HG03354 (cell line): ENCODE results near the gene COL4A4.
"Not testable (repeated sequence)": the region's sequence is repeated elsewhere in the genome, so short reads cannot be mapped to it uniquely, and the experiment has no call there.

Experiments used
- ATAC-seq: cut with Tn5 transposase; IDR thresholded peaks from one replicate; pipeline ENCODE4 v1.9.1; 2021; ENCODE audit warnings: mild to moderate bottlenecking; ENCODE audit not compliant: unreplicated experiment, poor library complexity, severe bottlenecking

The COL4A4 gene

DNA sequence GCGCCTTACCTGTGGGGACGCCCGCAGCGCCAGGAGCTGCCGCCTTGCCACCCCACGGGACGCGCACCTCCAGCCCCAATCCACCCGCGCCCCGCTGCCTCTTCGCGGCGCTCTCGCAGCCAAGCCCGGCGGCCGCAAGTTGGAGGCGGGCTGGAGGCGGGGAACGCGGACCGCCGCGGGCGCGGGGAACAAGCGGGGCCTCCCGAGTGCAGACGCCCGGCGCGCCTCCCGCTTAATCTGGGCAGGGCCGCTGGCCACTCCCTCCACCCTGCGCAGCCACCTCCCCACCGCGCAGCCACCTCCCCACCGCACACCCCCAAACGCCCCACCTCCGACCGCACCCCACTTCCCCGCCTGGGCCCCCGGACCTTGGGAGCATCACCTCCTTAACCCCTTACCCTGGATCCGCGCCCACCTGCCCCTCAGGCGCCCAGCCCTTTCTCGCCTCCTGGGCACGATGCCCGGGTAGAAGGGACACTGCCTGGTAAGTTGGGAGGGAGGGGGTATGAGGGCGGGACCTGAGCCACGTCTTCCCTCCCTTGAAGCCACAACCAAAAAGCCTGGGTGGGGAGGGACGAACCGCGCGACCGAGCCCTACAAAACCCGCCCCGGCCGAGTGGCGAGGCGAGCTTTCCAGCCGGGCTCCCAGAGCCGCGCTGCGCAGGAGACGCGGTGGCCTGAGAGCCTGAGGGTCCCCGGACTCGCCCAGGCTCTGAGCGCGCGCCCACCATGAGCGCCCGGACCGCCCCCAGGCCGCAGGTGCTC lies at the start of gene COL4A4, which contains the start of gene COL4A3:
Gene COL4A4, minus strand, starts transcription at position 208 of the 765 bp plus-strand sequence. CDS start 16,722 bp downstream, outside the sequence.
Gene COL4A3, plus strand, starts transcription at position 627 of the 765 bp plus-strand sequence. Its CDS starts 103 bp downstream, at position 730.
- peak; percentile 57 for ATAC-seq

- no peak for ATAC-seq
These were observed 43.6 kb upstream of the COL4A4 start for GRCh38 chr2:227207573-227207972.

DNA sequence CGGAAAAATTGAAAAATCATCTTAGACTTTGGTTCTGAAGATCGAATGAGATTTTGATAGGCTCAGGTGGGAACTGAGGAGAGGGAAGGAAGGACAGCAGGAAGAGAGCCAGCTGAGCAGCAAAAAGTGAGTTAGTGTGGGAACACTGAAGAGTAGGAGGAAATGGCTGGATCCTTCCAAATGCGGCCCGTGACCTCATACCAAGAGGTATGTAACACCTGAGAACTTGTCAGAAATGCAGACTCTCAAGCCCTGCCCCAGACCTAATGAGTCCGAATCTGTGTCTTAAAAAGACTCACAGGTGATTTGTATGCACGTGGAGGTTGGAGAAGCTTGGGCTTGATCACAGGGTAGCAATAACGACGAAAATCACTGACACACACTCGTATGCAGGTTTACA lies 42.4 kb upstream of the COL4A4 start:
- ATAC-seq = no peak

- ATAC-seq = no peak
These were observed 41.7 kb upstream of the COL4A4 start for GRCh38 chr2:227205701-227206100.

- no peak for ATAC-seq
These were observed 40.4 kb upstream of the COL4A4 start for GRCh38 chr2:227204452-227204851.

GRCh38 chr2:227201771-227202170 lies 37.8 kb upstream of the COL4A4 start:
- ATAC-seq = no peak

- no peak for ATAC-seq
These were observed 34.9 kb upstream of the COL4A4 start for GRCh38 chr2:227198866-227199265.

DNA sequence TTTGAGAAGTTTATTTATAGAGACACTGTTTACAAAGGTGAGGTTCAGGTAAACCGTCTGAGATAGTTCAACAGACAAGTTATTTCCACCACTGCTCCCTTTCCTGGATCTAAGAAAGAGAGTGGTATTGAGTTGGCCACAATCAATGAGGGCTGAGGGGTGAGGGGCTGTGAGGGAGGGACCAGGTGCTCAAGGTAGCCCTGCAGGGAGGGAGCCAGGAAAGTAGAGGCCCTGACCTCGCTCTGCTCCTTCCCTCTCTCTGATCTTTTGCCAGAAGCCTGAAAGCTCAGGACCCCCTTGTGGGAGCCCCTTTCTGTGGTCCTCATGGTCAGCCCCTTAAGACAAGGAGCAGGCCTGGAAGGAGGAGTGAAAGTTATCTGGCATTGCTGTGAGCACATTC lies 30.2 kb upstream of the COL4A4 start:
- ATAC-seq = no peak

- no peak for ATAC-seq
These were observed 28.5 kb upstream of the COL4A4 start for GRCh38 chr2:227192491-227192890.

GRCh38 chr2:227191367-227191766 lies 27.4 kb upstream of the COL4A4 start:
- ATAC-seq = no peak

DNA sequence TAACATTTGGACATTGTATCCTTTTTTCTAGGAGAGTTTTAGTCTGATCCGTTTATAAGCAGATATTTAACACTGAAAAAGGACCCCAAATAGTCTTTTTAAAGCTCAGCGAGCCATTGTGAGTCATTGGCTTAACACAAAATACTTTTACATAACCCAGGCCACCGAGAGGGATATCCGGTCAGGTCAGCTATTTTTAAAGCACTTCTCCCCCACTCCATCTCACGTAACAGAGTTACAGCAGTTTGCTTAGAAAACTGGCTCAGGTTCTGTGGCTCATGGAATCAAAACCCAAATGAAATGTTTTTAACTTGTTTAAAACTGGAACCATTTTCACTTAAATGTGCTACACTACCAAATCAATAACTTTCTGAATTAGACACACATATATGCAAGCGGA lies 24.3 kb upstream of the COL4A4 start:
- peak; percentile 69 for ATAC-seq

GRCh38 chr2:227186751-227187150 lies 22.7 kb upstream of the COL4A4 start:
- ATAC-seq = no peak

- ATAC-seq = no peak
These were observed 21.7 kb upstream of the COL4A4 start for GRCh38 chr2:227185615-227186232.

DNA sequence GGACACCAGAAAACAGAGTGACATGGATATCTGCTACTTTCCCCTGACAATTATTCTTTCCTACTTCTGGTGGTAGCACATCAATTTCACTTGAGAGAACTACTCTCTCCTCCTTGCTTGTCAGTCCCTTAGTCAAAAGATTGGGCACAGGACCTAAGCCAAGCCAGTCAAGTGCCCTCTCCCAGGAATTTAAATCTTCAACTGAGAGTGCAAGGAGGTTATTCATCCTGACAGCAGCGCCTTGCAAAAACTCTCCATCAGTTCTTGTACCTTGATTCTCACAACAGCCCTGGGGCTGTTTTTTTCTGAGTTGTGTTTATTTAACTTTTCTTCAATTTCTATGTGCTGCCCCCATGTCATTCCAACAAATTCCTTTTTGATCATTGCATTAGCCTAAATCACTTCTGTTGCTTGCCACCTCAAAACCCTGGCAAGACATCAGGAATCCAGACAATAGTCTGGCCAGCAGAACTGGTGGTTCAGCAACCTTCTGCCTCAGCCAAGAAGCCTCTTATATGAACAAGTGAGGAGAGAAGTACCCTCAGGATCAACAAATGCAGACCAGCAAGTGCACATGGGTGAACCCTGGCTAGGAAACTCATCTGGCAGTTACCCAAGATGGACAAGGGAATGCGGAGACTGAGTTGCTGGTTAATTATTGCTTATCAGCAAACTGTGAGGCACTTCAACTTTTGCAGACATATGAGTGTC lies 19.8 kb upstream of the COL4A4 start:
- no peak for ATAC-seq

GRCh38 chr2:227182765-227183164 lies 18.8 kb upstream of the COL4A4 start:
- ATAC-seq = no peak

- ATAC-seq = no peak
These were observed 16.8 kb upstream of the COL4A4 start for GRCh38 chr2:227180770-227181169.

GRCh38 chr2:227179988-227180685 lies 16.1 kb upstream of the COL4A4 start:
- ATAC-seq = no peak

DNA sequence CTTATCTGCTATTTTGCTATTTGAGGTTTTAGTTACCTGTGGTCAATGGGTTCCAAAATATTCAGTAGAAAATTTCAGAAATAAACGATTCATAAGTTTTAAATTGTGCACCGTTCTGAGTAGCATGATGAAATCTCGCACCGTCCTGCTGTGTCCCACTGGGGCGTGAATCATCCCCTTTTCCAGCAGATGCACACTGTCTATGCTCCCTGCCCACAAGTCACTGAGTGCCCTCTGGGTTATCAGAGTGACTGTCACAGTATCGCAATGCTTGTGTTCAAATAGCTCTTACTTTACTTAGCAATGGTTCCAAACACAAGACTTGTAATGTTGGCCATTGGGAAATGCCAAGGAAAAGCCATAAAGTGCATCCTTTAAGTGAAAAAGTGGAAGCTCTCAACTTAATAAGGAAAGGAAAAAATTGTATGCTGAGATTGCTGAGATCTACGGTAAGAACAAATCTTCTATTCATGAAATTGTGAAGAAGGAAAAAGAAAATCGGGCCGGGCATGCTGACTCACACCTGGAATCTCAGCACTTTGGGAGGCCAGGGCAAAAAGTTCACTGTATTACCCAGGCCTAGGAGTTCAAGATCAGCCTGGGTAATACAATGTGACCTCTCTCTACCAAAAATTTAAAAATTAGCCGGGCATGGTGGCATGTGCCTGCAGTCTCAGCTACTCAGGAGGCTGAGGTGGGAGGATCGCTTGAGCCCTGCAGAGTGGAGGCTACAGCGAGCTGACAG lies 13.8 kb upstream of the COL4A4 start:
- no peak for ATAC-seq

DNA sequence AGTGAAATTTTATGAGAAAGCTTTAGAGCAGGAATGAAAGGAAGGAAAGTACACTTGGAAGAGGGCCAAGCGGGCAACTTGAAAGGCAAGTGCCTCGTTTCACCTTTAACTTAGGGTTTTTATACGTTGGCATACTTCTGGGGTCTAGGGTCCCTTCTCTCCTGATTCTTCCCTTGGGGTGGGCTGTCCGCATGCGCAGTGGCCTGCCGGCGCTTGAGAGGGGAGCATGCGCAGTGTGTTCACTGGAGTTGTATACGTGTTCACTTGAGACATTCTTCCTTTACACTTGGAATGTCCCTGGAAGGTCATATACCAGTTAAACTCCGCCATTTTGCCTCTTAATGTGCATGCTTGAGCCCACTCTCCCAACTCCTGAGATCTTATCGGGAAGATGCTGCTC lies 7.8 kb upstream of the COL4A4 start:
- ATAC-seq = not testable (repeated sequence)
